Stimulated activated memory B cell treated with anti-CD40 and anti-IgM and Interleukin-4, amounts not matched to agents 10 μg/mL and 1 μg/mL and 100 μg/mL, for 72 hours (primary cell): Measurements from ENCODE around the gene KIAA0319L.
A peak's percentile ranks its signal among the peaks of the same experiment; 100 is the strongest.
"Not testable (repeated sequence)": the region's sequence is repeated elsewhere in the genome, so short reads cannot be mapped to it uniquely, and the experiment has no call there.

Source experiments
- ATAC-seq: fragments of 150-1000 bp; cut with Tn5 transposase; 2 replicates; pipeline ENCODE4 v1.10.0; 2021
- H3K27ac Mint-ChIP-seq: one replicate; pipeline ENCODE4 v1.8.0; 2022; ENCODE audit warnings: mild to moderate bottlenecking, mixed read lengths
- H3K27me3 Mint-ChIP-seq: one replicate; pipeline ENCODE4 v1.8.0; 2022; ENCODE audit warnings: mixed read lengths
- H3K36me3 Mint-ChIP-seq: one replicate; pipeline ENCODE4 v1.8.0; 2022; ENCODE audit warnings: mixed read lengths
- H3K4me1 Mint-ChIP-seq: one replicate; pipeline ENCODE4 v1.8.0; 2022; ENCODE audit warnings: mixed read lengths
- H3K4me3 Mint-ChIP-seq: one replicate; pipeline ENCODE4 v1.8.0; 2022; ENCODE audit warnings: mild to moderate bottlenecking, moderate library complexity, mixed read lengths
- H3K9me3 Mint-ChIP-seq: one replicate; pipeline ENCODE4 v1.8.0; 2022; ENCODE audit warnings: mixed read lengths

Gene KIAA0319L

DNA sequence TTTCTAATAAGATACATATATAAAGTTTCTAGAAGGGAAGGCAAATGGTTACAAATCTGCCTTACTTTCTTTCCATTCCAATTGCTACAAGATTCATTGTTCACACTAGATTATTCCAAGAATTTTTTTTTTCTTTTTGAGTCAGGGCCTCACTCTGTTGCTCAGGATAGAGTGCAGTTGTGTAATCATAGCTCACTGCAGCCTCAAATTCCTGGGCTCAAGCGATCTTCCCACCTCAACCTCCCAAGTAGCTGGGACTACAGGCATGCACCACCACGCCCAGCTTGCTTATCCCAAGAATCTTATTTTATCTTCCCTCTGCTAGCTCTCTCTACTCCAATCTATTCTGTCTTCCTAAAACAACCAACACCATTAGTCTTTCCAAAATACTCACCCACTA lies 81.8 kb downstream of the KIAA0319L start:
- no peaks in the 10 kb centered on the region for H3K4me1 Mint-ChIP-seq
- no peaks in the 10 kb centered on the region for H3K27me3 Mint-ChIP-seq
- no peak for ATAC-seq
- H3K4me3 Mint-ChIP-seq, result no peak overlapping the region
- no peaks in the 10 kb centered on the region for H3K9me3 Mint-ChIP-seq
- H3K36me3 Mint-ChIP-seq, result peaks cover 62% of the 10 kb centered on the region
- H3K27ac Mint-ChIP-seq, result no peak overlapping the region

DNA sequence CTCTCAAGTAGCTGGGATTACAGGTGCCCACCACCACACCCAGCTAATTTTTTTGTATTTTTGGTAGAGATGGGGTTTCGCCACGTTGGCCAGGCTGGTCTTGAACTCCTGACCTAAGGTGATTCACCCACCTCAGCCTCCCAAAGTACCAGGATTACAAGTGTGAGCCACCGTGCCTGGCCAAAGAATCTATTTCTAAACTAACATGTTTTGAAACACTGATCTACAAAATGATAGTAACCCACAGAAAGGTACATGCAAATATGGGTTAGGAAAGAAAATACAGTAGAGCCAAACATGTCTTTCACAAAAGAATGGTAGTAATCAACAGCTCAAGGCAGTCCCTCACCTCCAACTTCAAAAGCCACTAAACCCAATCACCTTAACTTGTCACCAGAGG lies 84.0 kb downstream of the KIAA0319L start:
- H3K27me3 Mint-ChIP-seq, H3K27ac Mint-ChIP-seq, H3K9me3 Mint-ChIP-seq, H3K4me1 Mint-ChIP-seq, ATAC-seq, H3K4me3 Mint-ChIP-seq: not testable (repeated sequence)
- H3K36me3 Mint-ChIP-seq, result peaks cover 72% of the 10 kb centered on the region

DNA sequence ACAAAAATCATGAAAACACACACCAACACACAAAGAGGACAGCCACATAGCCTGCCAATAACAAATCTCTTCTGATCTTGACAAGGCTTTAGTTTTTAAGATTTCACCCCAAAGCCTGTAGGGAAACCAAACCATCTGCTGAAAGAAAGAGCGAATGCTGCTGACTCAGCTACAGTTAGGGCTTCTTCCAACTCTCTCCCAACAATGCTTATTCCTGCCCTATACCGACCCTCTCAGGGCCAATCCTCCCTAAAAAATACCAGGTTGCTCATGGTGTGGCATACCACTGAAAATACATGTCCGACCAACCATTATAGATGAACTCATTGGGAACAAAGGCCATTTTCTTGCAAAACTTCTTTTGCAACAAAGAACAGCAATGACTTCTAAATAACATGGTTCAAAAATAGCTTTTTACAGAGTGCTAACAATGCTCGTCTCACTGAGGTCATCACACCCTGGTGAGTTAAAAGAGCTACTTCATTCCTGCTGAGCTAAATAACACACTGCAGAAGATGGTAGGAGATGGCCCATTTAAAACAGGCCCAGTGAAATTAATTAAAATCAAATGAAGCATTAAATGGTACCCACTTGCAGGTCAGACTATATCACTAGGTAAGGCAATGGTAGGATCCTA lies 86.1 kb downstream of the KIAA0319L start:
- Mint-ChIP-seq H3K4me3 (no peak overlapping the region), H3K27me3 (no peaks in the 10 kb centered on the region), H3K4me1 (no peaks in the 10 kb centered on the region), H3K9me3 (no peaks in the 10 kb centered on the region), H3K27ac (no peak overlapping the region), H3K36me3 (peaks cover 69% of the 10 kb centered on the region)
- no peak for ATAC-seq

DNA sequence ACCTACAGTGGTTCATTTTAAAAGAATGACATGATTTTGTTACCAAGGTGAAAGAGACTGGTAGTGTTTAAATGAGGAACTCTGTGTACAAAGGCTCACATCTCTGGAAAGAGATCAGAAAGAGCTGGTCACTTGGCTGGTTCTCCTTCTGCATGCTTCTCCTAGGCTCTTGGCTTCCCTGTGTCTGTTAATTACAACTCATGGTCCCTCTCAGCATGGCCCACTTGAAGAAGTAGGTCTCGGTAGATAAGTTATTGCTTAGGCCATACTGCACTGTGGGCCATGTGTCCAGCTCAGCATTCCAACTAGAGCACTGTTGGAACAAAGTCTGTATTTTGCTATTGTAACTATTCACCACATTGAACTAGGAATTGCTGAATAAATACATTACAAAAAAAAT lies 91.1 kb downstream of the KIAA0319L start:
- Mint-ChIP-seq H3K4me3 (no peak overlapping the region), H3K27me3 (no peaks in the 10 kb centered on the region), H3K27ac (no peak overlapping the region), H3K36me3 (peaks cover 86% of the 10 kb centered on the region), H3K4me1 (no peaks in the 10 kb centered on the region), H3K9me3 (peaks cover 5% of the 10 kb centered on the region)
- ATAC-seq, result no peak

DNA sequence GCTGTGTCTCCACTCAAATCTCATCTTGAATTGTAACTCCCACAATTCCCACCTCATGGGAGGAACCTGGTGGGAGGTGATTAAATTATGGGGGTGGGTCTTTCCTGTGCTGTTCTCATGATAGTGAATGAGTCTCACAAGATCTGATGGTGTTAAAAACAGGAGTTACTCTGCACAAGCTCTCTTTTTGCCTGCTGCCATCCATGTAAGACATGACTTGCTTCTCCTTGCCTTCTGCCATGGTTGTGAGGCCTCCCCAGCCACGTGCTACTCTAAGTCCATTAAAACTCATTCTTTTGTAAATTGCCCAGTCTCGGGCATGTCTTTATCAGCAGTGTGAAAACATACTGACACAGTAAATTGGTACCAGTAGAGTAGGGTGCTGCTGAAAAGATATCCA lies 93.5 kb downstream of the KIAA0319L start:
- H3K4me3 Mint-ChIP-seq, H3K4me1 Mint-ChIP-seq, H3K27me3 Mint-ChIP-seq, H3K9me3 Mint-ChIP-seq, ATAC-seq, H3K27ac Mint-ChIP-seq: not testable (repeated sequence)
- H3K36me3 Mint-ChIP-seq, result peaks cover 79% of the 10 kb centered on the region

DNA sequence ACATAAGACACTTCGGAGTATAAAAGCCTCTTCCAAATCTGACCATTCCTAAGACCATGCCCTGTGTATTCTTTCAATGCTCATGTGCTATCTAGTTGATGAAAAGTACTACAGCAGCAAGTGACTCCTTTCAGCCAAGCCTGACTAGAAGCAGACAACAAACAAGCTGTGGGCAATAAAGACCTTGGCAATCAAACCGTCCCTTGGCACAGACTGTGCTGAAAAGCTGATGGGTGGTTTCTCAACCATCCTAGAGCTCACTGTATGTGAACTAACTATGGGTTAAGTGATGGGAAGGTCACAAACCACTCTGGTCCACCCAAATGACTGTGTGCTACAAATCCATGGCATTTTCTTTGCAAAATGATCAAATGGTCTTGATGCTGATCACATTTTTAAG lies 94.0 kb downstream of the KIAA0319L start:
- ATAC-seq, result no peak
- peaks cover 75% of the 10 kb centered on the region for H3K36me3 Mint-ChIP-seq
- H3K9me3 Mint-ChIP-seq, result peaks cover 5% of the 10 kb centered on the region
- no peaks in the 10 kb centered on the region for H3K27me3 Mint-ChIP-seq
- no peak overlapping the region for H3K4me3 Mint-ChIP-seq
- H3K27ac Mint-ChIP-seq, result no peak overlapping the region
- no peaks in the 10 kb centered on the region for H3K4me1 Mint-ChIP-seq

DNA sequence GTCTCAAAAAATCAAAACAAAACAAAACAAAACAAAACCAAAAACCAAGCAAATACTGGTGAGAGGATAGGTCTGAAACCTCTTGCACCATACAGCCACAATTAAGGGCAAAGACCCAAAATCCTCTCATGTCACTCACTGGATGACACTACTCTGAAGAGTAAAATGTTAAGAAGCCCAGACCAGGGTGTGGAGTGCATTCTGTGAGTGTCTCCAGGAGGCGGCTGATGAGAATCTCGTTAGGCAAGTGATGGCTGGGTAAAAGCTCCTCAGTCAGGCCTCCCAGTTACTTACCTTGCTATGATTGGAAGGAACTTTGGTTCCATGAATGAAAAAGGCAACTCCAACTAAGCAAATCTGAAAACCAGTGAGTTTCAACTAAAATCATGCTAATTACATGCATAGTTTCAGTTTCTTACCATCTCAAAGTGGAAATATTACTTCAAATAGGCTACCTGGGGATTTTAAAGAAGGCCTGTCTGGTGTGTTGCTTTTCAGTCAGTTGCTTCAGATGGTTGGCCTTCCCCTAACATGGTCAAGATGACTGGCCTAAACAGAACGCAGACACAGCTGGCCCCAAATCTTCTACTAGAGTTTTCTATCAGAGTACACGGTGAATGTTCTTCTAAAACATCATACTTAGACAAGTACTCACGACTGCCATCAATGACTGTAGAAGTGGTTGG lies 95.1 kb downstream of the KIAA0319L start:
- Mint-ChIP-seq H3K27ac (peak overlapping the region; percentile 0), H3K27me3 (no peaks in the 10 kb centered on the region), H3K4me3 (no peak overlapping the region), H3K36me3 (peaks cover 66% of the 10 kb centered on the region), H3K9me3 (peaks cover 5% of the 10 kb centered on the region), H3K4me1 (no peaks in the 10 kb centered on the region)
- ATAC-seq, result no peak

DNA sequence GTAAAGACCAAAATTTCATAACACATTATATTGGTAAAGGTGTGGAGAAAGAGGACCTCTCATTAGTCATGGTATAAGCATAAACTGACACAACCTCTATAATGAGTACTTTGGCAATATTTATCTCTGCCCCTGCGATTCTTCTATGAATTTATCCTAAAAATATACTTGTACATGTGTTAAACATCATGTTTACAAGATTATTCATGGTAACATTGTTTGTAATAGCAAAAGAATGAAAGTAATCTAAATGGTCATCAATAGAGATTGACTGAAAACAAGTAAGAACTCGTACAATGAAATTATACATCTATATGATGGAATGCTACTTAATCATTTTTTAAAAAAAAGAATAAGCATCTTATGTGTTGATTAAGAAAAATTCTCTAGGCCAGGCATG lies 96.4 kb downstream of the KIAA0319L start:
- no peak overlapping the region for H3K27ac Mint-ChIP-seq
- no peaks in the 10 kb centered on the region for H3K4me1 Mint-ChIP-seq
- H3K4me3 Mint-ChIP-seq, result no peak overlapping the region
- H3K9me3 Mint-ChIP-seq, result peaks cover 4% of the 10 kb centered on the region
- H3K27me3 Mint-ChIP-seq, result no peaks in the 10 kb centered on the region
- ATAC-seq, result no peak
- peaks cover 64% of the 10 kb centered on the region for H3K36me3 Mint-ChIP-seq

DNA sequence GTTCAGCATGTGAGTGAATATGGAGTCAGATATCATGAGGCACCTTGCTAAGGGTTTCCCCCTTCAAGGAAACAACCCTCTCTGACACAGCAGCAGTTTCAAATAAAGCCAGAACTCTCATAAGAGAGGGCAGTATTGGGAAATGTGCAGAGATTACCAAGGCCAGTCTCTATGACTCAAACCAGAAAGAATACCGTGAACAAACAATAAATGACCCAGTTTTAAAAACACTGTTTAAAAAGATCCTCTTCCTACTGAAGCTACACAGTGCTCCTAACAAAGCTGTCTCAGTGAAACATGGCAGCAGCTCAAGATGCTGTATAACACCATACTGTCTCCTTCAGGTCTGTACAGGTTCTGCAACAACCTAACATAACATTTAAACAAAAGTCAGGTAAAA lies 102.6 kb downstream of the KIAA0319L start:
- H3K9me3 Mint-ChIP-seq, result no peaks in the 10 kb centered on the region
- H3K4me1 Mint-ChIP-seq, result no peaks in the 10 kb centered on the region
- no peak overlapping the region for H3K27ac Mint-ChIP-seq
- ATAC-seq, result no peak
- no peaks in the 10 kb centered on the region for H3K27me3 Mint-ChIP-seq
- H3K36me3 Mint-ChIP-seq, result peaks cover 44% of the 10 kb centered on the region
- no peak overlapping the region for H3K4me3 Mint-ChIP-seq

DNA sequence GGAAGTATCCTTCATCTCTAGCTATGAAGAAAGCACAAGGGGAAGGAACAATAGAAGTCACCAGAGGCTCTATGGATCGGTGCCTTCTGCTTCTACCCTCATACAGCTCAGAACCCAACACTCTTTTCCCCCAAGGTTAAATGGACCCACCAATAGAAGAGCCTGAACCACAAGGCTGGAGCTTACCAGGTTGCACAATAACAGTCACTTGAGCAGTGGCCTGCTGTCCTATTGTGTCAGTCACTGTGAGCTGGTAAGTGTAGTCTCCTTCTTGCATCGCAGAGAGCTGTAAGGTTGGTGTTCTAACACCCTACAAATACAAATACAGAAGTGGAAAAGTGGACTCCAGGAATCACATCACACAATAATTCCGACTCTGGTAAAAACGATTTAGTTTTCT lies 103.0 kb downstream of the KIAA0319L start:
- peaks cover 47% of the 10 kb centered on the region for H3K36me3 Mint-ChIP-seq
- H3K27ac Mint-ChIP-seq, result no peak overlapping the region
- H3K4me1 Mint-ChIP-seq, result no peaks in the 10 kb centered on the region
- no peaks in the 10 kb centered on the region for H3K9me3 Mint-ChIP-seq
- H3K4me3 Mint-ChIP-seq, result no peak overlapping the region
- H3K27me3 Mint-ChIP-seq, result no peaks in the 10 kb centered on the region
- no peak for ATAC-seq

DNA sequence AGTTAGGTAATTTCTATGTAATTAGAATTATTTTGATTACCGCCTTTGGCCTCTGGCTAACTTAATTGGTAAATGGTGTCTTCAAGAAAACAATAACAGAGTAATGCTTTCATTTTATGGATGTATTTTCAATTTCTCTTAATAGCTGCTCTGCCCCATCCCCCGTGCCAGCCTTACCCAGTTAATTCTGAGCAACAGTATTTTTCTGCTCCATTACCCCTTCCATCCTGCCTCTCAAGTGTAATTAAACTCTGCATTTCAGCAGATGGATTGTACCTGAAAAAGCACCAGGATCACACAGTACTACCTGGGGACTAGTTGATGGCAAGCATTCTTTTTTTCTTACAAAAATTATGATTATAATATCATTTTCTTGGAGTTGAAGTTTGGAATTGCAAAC lies 104.2 kb downstream of the KIAA0319L start:
- Mint-ChIP-seq H3K27me3 (no peaks in the 10 kb centered on the region), H3K36me3 (peaks cover 43% of the 10 kb centered on the region), H3K4me1 (no peaks in the 10 kb centered on the region), H3K4me3 (no peak overlapping the region), H3K27ac (no peak overlapping the region), H3K9me3 (no peaks in the 10 kb centered on the region)
- ATAC-seq, result no peak

DNA sequence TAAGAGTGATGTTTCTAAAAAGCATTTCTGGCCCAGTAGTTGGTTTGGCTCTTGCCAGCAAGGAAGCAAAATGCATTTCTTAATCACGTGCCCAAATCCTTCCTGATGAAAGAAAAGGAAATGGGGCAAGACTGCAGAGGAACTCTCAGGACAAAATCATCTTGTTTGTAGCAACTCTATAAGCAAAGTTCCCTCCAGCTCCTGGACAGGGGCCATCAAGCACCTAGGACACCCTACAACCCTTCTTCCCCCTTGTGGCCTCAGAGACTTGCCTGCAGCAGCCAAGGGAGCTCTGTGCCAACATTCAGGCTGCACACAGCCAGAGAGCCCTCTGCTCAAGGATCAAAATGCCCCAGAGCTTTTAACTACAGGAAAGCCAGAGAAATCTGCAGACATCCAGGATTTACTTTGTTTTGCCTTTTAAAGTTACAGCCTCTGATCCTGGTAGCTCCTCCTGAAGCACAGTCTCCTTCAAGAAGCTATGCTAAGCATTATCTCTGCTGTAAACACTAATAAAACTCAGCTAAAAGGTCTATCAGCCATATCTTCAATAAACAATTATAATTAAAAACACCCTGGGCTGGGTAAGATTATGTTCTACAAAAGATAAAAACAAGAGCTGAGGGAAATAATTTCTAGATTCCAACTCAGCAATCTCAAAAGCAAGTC lies 105.0 kb downstream of the KIAA0319L start:
- Mint-ChIP-seq H3K4me1 (no peaks in the 10 kb centered on the region), H3K27me3 (no peaks in the 10 kb centered on the region), H3K27ac (no peak overlapping the region), H3K9me3 (no peaks in the 10 kb centered on the region), H3K36me3 (peaks cover 43% of the 10 kb centered on the region), H3K4me3 (no peak overlapping the region)
- ATAC-seq, result no peak

DNA sequence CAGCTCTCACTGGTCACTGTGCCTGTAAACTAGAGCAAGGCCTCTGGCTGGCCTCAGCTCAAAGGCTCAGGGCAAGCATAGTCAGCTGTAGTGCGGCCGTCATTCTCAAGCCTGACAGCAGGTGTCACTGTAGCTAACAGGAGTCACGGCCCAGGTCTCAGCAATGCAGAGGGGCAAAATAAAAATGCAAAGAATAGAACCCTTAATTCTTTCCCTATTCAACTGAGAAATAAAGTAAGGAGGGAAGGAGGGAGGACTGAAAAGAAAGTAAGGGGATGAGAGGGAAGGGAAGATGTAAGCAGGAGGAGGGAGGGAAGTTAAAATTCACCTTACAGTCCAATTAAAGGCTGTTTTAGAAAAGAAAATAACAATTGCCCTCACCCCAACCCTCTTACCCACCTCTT lies 106.1 kb downstream of the KIAA0319L start:
- H3K4me3 Mint-ChIP-seq, result no peak overlapping the region

DNA sequence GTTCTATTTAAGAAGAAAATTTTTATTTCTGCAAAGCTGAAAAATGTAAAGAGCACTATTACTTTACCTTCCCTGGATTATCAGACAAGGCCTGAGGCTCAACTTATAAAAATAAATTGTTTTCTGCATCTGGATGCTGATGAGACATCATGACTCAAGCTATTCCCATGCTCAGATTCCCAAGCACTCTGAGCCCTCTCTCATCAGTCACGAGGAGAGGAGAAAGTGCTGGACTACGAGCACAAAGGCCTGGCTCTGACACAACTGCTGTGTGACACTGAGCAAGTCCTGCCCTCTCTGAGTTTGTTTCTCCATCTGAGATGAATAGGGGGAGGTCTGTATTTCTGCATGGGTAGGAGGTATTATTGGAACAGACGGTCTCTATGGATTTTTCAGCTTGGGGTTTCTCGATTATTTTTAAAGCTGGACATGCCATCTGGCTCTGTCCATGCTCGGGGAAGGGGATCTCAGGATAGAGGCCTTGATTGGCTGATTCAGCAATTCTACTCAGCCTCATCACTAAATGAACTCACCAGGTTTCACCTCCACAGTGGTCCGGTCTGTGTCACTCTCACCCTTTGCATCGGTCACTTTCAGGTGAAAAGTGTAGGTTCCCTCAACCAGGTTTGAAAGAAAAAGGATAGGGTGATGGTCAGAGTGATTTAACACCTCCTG lies 107.7 kb downstream of the KIAA0319L start:
- no peak overlapping the region for H3K4me3 Mint-ChIP-seq

More for the DNA sequence above, 106.1 kb downstream of the KIAA0319L start:
- H3K27ac Mint-ChIP-seq, result no peak overlapping the region
- no peaks in the 10 kb centered on the region for H3K27me3 Mint-ChIP-seq
- no peaks in the 10 kb centered on the region for H3K4me1 Mint-ChIP-seq
- H3K36me3 Mint-ChIP-seq, result peaks cover 36% of the 10 kb centered on the region
- peak; percentile 82 for ATAC-seq
- no peaks in the 10 kb centered on the region for H3K9me3 Mint-ChIP-seq

DNA sequence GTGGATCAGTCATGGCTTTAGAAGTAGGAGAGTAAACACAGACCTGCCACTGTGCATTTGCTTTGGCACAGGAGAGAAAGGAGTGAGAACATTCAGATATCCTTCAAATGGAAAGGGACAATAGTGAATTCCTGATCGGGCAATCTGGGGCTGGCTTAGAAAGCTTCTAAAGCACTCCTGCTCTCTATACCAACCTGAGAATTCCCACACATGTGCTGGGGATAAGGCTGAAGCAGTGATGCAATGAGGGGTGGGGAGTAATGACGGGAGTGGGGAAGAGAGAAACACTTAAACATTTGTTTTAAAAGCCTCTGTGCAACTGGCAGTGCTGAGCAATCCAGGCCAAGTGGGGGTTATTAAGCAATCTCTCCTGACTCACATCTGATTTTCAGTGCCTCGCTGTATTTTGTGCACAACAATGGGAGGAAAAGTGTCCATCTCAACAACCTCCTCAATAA lies 108.8 kb downstream of the KIAA0319L start:
- no peak overlapping the region for H3K27ac Mint-ChIP-seq
- ATAC-seq, result no peak
- no peaks in the 10 kb centered on the region for H3K4me1 Mint-ChIP-seq
- no peak overlapping the region for H3K4me3 Mint-ChIP-seq
- H3K36me3 Mint-ChIP-seq, result peaks cover 24% of the 10 kb centered on the region
- H3K9me3 Mint-ChIP-seq, result no peaks in the 10 kb centered on the region
- no peaks in the 10 kb centered on the region for H3K27me3 Mint-ChIP-seq

More for the DNA sequence above, 107.7 kb downstream of the KIAA0319L start:
- H3K27me3 Mint-ChIP-seq, result no peaks in the 10 kb centered on the region
- no peak for ATAC-seq
- no peak overlapping the region for H3K27ac Mint-ChIP-seq
- peaks cover 32% of the 10 kb centered on the region for H3K36me3 Mint-ChIP-seq
- H3K4me1 Mint-ChIP-seq, result no peaks in the 10 kb centered on the region
- H3K9me3 Mint-ChIP-seq, result no peaks in the 10 kb centered on the region
